Stimulated activated CD4-positive, alpha-beta T cell treated with anti-CD3 and anti-CD28 coated beads, Interleukin-15, amount 100 ng/mL, for 24 hours (primary cell): Measurements from ENCODE around the gene FBL.
"Not testable (repeated sequence)": the region's sequence is repeated elsewhere in the genome, so short reads cannot be mapped to it uniquely, and the experiment has no call there.

ENCODE experiments used
- DNase-seq: peaks from one replicate; pipeline ENCODE4 v3.0.0-alpha.2; 2020

Gene FBL

DNA sequence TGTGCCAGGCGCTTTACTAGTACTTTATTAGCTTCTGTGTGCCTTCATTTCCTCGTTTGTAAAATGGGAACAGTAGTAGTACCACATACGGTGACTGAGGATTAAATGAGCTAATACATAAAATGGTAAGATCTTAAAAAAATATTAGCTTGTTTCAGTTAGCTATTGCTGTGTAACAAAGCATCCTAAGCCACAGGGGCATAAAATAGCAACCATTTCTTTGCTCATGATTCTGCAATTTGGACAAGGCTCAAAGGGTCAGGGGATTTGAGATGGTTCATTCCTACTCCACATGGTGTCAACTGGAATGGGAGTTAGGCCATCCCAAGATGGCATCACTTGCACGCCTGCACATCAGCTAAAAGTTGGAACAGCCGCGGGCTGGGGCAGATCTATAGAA is 25.5 kb downstream of the FBL start:
- DNase-seq: no peak

DNA sequence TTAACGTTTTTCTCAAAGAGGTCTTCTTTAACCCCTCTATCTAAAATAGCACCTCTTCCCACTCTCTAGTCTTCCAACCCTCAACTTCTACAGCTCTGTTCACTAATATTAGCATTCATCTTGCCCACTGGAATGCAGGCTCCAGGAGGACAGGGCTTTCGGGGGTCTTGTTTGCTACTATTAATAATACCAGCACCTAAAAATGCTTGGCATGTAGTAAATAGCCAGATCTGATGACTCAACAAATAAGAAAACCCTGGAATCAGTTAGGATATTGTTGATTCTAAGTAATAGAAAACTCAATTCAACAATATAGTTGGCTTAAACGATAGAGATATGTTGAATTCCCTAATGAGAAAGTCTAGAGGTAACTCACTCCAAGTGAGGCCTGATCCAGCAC is 26.4 kb downstream of the FBL start:
- DNase-seq: no peak

- DNase-seq: no peak
These were observed 27.5 kb downstream of the FBL start for GRCh38 chr19:39818626-39819097.

- DNase-seq: no peak
These were observed 28.2 kb downstream of the FBL start for GRCh38 chr19:39817888-39818561.

DNA sequence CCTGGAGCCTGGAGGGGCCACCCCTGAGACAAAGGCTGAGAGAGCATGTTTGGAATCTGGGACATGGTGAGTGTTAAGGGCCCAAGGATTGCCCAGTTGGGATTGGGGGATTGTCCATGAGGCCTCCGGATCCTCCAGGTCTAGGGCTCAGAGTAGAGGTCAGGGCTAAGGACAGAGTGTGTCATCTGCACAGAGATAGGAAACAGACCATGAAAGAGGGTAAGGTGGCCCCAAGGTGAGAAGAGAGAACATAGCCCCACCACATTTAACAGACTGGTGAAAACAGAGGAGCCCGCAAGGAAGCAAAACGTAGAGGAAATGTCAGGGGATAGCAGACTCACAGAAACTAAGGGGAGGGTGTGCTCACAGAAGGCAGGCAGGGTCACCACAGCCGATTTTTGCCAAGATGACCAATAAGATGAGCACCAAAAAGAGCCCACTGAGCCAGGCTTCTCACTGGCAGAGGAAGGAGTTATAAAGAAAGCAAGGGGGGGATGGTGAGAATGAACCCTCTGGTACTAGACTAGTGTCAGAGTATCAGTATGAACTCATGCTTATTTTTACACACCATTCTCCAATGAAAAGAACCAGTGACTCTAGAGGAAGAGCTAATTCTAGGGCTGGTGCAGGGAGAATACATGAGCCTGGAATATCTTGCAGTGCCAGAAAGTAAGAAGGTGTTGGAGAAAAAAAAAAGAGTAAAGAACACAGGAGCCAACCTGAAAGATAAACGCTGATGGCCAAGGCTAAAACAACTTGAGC is 29.7 kb downstream of the FBL start:
- DNase-seq: no peak

DNA sequence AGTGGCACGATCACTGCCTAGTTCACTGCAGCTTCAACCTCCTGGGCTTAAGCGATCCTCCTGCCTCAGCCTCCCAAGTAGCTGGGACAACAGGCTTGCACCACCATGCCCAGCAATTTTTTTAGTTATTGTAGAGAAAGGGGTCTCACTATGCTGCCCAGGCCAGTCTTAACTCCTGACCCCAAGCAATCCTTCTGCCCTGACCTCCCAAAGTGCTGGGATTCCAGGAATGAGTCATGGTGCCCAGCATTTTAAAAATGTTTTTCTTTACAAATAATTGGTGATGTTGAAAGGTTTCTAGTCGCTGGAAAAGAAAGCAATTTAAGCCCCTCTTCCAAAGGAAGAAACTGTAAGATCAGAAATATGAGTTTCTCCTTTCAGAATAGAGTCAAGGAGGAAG is 31.6 kb downstream of the FBL start:
- no peak for DNase-seq

GRCh38 chr19:39814111-39814510 is 32.1 kb downstream of the FBL start:
- not testable (repeated sequence) for DNase-seq

- DNase-seq: no peak
These were observed 32.8 kb downstream of the FBL start for GRCh38 chr19:39813264-39813993.

DNA sequence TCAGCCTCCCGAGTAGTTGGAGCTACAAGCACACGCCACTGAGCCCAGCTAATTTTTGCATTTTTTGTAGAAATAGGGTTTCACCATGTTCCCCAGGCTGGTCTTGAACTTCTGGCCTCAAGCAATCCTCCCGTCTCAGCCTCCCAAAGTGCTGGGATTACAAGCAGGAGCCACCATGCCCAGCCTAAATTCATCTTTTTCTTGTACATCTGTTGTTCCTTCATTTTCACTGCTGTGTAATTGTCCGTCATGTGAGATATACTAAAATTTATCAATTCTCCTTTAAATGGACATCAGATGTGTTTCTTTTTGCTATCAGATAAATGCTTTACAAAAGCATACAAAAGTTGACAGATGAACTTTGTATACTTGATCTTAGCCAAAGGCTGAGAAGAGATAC is 35.1 kb downstream of the FBL start:
- no peak for DNase-seq

DNA sequence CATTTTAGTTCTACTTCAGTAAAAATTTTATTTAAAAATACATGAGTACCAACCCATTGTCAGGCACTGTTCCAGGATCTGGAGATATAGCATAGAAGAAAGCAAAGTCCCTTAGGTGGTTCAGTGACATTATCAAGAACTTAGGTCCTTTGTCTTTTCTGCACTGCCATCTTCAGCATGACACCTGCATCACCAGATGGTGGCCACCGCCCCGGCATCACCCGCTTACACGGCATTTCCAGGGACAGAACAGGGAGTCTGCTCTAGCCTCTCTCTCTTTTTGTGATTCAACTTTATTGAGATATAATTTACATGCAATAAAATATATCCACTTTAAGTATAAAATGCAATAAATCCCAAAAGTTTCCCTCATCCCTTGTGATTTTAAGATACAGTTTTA is 35.8 kb downstream of the FBL start:
- DNase-seq: no peak

- DNase-seq: no peak
These were observed 36.8 kb downstream of the FBL start for GRCh38 chr19:39809368-39809767.

- not testable (repeated sequence) for DNase-seq
These were observed 37.5 kb downstream of the FBL start for GRCh38 chr19:39808688-39809087.

GRCh38 chr19:39807846-39808364 is 38.3 kb downstream of the FBL start:
- no peak for DNase-seq

DNA sequence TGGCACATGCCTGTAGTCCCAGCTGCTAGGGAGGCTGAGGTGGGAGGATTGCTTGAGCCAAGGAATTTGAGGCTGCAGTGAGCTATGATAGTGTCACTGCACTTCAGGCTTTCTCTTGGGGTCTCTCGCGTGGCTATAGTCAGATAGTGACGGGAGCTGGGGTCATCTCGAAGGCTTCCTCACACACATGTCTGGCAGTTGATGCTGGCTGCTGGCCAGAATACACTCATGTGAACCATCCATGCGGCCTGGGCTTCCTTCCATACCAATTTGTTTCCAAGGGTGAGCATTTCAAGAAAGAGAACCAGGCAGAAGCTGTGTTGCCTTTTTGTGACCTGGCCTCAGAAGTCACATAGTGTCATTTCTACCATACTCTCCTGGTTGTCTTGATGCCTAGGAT is 41.1 kb downstream of the FBL start:
- DNase-seq: no peak

DNA sequence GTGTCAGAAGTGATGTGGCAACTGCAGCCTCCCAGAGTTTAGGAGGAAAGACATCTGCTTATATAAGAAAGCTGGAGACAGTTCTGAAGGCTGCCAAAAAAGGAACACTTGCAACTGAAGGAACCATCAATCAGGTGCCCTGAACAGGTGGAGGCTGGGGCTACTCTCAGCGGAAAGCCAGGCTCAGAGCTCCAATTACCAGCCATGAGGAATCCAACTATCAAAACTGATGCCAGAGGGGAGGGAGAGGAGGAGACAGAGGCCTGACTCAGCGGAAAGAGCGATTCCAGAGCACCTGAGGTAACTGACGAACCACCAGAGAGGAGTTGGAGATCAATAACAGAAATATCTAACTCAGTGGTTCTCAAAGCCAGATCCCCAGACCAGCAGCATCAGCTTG is 43.2 kb downstream of the FBL start:
- DNase-seq: no peak

DNA sequence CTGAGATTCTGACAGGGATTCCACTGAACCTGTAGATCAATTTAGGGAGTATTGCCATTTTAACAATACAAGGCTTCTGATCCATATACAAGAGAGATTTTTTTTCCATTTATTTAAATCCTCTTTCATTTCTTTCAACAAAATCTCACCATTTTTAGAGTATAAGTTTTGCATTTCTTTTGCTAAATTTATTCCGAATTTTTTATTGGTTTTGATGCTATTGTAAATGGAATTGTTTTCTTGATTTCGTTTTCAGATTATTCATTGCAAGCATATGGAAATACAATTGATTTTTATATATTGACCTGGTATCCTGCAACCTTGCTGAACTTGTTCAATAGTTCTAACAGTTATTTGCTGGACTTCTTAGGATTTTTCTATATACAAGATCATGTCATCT is 49.1 kb downstream of the FBL start:
- no peak for DNase-seq

DNA sequence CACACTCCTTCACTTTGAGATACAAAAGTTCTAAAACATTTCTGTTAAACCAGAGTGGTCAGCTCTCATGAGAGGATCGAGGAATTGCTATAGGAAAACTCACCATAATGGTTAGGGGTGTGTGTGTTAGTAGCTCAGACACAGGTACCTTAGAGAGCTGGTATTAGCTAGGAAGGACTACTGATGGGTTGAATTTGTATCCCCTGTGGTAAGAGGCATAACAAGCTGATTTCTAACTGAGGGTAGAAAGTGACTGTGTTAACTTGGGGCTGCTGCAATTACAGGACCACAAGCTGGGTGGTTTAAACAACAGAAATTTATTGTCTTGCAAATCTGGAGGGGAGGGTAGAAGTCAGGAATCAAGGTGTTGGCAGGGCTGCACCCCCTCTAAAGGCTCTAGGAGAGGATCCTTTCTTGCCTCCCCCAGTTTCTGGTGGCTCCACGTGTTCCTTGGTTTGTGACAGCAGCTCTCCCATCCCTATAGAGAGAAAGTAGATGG is 50.1 kb downstream of the FBL start:
- DNase-seq: no peak

GRCh38 chr19:39795001-39795400 is 51.2 kb downstream of the FBL start:
- no peak for DNase-seq

DNA sequence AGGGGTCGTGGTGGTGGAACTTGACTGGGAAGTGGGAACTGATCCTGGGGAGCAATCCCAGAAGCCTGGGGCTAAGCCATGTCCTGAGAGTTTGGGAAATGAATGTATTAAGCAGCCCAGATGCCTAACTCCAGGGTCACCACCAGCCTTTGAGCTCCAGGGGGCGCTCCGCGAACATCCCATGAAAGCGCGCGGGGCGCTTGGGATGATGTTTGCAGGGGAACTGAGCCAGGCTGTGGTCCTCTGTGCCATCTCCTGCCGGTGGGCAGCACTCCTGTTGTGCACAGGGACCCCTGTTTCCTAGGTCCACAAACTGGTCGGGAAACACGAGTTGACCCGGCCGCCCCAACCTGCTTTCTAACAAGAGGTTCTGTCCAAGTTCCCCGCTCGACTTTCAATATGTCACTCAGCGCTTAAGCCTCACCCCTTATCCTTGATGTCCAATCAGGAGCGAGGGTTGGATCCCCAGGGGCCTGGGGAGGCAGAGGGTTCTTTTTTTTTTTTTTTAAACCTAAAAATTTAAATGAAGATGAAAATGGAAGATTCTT is 53.1 kb downstream of the FBL start:
- peak; percentile 83 for DNase-seq

DNA sequence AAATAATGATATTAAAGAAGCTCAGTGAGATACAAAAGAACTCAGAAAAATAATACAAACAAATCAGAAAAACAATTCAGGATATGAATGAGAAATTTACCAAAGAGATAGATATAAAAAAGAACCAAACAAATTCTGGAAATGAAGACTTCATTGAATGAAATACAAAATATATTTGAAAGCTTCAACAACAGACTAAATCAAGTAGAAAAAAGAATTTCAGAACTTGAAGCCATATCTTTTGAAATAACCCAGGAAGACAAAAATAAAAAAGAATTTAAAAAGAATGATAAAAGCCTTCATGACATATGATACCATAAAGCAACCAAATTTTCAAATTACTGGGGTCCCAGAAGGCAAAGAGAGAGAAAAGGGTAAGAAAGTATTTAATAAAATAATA is 57.9 kb downstream of the FBL start:
- no peak for DNase-seq
